NOMO-1 (cell line): Measurements from ENCODE around the gene MICB.
A peak's percentile ranks its signal among the peaks of the same experiment; 100 is the strongest.
"Not testable (repeated sequence)": the region's sequence is repeated elsewhere in the genome, so short reads cannot be mapped to it uniquely, and the experiment has no call there.

Experiments used
- DNase-seq, 2 experiments: peaks; one replicate each; lab custom pipeline; 2025; ENCODE audit not compliant: unreplicated experiment in 2 of 2; lab: John Stamatoyannopoulos, UW

The MICB gene

DNA sequence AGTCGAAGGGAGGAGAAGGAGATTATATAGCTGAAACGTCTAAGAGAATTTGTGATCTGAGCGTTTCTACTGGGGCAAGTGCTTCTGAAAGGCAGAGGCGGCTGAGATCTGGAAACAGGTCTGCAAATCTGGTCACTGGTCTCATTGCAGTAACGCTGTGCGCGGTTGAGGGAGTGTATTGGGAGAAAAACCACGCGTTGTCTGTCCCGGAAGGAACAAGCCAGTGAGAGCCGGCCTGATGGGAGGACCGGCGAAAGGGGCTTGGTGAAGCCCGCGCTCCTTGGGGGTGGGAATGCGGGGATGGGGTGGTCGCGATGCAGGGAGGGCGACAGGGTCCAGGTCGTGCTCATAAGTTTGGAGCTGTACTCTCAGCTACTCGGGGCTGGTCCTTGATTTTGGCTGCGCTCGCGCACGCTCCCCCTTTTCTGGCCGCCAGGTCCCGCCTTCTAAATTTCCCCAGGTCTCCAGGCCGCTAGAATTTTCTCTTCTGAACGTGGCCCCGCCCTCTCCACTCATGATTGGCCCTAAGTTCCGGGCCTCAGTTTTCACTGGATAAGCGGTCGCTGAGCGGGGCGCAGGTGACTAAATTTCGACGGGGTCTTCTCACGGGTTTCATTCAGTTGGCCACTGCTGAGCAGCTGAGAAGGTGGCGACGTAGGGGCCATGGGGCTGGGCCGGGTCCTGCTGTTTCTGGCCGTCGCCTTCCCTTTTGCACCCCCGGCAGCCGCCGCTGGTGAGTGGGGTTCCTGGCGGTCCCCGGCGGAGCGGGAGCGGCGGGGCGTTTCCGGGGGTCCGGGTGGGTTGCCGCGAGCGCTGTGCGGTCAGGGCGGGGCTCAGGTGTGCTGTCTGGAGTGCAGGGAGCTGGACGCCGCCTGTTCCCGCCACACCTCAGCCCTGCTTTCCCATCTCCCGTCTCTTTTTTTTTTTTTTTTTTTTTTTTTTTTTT lies at the start of gene MICB:
Gene MICB, plus strand, starts transcription at position 615 of the 946 bp plus-strand sequence. Its CDS starts 49 bp downstream, at position 664.
- peak; percentile 80 to 85 for DNase-seq

DNA sequence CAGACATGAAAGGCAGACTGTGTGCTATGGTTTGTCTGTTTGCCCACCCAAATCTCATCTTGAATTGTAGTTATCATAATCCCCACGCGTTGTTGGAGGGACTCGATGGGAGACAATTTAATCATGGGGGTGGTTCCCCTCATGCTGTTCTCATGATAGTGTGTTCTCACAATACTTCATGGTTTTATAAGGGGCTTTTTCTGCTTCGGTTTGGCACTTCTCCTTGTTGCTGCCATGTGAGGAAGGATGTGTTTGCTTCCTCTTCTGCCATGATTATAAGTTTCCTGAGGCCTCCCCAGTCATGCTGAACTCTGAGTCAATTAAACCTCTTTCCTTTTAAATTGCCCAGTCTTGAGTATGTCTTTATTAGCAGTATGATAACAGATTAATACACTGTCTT lies 47.2 kb upstream of the MICB start:
- DNase-seq, result no peak

GRCh38 chr6:31452859-31453258 lies 45.1 kb upstream of the MICB start:
- no peak for DNase-seq

GRCh38 chr6:31453259-31453658 lies 44.7 kb upstream of the MICB start:
- peak; percentile 80 to 95 for DNase-seq

GRCh38 chr6:31459864-31460263 lies 38.1 kb upstream of the MICB start:
- DNase-seq, result not testable (repeated sequence)

DNA sequence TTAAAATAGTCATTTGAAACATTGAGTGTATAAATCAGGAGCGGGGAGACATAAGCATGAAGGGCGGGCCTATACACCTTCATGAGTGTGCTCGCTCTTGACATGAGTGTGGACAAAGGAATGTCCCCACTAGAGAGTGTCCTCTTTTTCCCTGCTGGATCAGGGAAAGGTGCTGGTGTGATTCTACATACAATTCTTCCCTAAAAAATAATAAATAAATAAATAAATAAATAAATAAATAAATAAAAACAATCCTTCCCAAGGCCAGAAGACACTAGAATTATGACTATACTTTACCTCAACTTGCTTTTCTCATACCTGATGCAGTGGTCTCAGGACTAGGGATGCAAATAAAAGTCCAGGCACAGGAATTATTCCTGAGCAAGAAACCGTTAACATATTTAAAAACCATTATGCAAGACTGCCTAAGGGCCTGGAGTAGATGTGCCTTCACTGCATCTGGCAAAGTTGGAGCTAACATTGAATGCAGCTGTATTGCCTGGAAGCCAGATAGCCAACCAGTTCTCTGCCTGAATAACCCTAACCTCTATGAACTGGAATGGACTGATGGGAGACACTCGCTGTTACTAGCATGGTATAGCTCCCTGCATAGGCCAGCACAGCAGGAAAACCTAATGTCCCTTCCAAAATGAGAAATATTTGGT lies 37.5 kb upstream of the MICB start:
- DNase-seq, result no peak

GRCh38 chr6:31462026-31462963 lies 35.6 kb upstream of the MICB start:
- DNase-seq, result no peak

DNA sequence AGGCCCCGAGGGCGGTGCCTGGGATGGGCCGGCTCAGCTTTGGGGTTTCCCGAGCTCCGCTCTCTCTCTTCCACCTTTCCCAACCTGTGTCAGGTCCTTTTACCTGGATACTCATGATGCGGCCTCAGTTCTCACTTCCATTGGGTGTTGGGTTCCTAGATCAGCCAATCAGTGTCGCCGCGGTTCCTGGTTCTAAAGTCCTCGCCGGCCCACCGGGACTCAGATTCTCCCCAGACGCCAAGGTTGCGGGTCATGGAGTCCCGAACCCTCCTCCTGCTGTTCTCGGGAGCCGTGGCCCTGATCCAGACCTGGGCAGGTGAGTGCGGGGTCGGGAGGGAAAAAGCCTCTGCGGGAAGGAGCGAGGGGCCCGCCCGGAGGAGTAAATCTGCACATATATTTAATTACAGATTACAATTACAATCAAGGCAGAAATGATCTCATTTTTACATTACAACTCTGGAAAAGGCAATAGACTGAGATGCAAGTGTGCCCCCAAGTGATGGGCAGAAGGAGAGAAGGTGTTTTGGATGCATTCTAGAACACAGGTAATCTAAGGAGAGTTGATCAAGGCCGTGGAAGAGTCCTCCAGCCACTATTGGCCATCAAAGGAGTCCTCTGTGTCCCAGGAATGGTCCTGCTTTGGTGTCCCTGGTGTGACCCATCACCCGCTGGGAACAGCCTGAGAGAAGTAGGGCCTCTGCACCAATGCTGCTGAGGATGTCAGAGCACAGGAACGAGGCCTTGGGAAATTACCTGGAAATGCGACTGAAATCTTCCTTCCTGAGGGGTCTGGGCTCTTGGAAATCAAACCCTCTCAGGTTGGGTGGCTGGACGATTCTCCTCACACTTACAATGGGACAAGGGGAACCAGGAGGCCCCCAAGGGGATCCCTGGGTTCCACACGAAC lies 34.7 kb upstream of the MICB start:
- peak; percentile 74 to 75 for DNase-seq

- no peak for DNase-seq
Measured at GRCh38 chr6:31464252-31465184, 33.4 kb upstream of the MICB start.

- no peak for DNase-seq
Measured at GRCh38 chr6:31465185-31465536, 32.8 kb upstream of the MICB start.

DNA sequence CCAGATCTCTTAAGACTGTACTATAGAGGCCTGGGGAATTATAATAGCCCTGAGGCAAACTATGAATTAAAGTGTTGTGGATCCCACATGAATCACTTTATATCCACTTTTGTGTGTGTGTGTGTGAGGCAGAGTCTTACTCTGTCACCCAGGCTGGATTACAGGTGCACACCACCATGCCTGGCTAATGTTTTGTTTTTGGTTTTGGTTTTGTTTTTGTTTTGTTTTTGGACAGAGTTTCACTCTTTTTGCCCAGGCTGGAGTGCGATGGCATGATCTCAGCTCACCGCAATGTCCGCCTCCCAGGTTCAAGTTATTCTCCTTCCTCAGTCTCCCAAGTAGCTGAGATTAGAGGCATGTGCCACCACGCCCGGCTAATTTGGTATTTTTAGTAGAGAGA lies 32.2 kb upstream of the MICB start:
- no peak for DNase-seq

GRCh38 chr6:31466466-31466865 lies 31.5 kb upstream of the MICB start:
- DNase-seq, result no peak

GRCh38 chr6:31467151-31467550 lies 30.8 kb upstream of the MICB start:
- no peak for DNase-seq

DNA sequence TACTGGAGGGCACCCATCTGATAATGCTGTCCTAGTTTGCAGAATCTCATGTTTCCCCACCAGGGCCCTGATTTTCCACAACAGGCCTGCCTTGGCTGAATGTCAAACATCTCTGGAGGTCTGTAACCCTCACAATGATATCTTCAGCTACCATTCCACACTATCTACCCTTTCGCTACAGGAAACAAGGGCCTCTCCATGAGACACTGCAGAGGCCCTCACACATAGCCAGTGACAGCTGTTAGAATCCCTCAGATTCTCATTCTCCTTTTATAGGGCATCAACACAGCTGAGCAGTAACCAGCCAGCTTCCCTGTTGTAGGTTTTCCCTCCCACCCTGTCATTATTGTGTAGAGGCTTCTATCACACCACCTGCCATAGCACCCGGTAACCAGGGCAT lies 29.6 kb upstream of the MICB start:
- DNase-seq, result no peak

GRCh38 chr6:31470801-31471200 lies 27.1 kb upstream of the MICB start:
- DNase-seq, result no peak

GRCh38 chr6:31471711-31472110 lies 26.2 kb upstream of the MICB start:
- DNase-seq, result no peak

- no peak for DNase-seq
Measured at GRCh38 chr6:31472259-31472658, 25.7 kb upstream of the MICB start.

DNA sequence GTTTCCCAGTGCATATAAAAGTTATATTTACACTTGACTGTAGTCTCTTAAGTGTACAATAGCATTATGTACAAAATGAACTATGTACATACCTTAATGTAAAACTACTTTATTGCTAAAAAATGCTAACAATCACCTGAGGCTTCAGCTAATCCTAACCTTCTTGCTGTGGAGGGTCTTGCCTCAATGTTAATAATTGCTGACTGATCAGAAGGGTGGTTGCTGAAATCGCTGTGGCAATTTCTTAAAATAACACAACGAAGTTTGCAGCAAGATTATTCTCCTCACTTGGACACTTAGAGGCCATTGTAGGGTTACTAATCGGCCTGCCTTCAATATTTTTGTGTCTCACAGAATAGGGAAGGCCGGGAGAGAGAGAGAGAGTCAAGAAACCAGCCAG lies 24.7 kb upstream of the MICB start:
- no peak for DNase-seq
